Hematopoietic multipotent progenitor cell treated with erythropoietin and hydrocortisone succinate and interleukin-3 and kit ligand, for 17 days (in vitro differentiated cells): ENCODE data around the gene C17orf75.
"Not testable (repeated sequence)": the region's sequence is repeated elsewhere in the genome, so short reads cannot be mapped to it uniquely, and the experiment has no call there.

Experiments
- DNase-seq: peaks from one replicate; pipeline ENCODE4 v3.0.0-alpha.2; 2015; ENCODE audit warnings: low spot score

Gene C17orf75

DNA sequence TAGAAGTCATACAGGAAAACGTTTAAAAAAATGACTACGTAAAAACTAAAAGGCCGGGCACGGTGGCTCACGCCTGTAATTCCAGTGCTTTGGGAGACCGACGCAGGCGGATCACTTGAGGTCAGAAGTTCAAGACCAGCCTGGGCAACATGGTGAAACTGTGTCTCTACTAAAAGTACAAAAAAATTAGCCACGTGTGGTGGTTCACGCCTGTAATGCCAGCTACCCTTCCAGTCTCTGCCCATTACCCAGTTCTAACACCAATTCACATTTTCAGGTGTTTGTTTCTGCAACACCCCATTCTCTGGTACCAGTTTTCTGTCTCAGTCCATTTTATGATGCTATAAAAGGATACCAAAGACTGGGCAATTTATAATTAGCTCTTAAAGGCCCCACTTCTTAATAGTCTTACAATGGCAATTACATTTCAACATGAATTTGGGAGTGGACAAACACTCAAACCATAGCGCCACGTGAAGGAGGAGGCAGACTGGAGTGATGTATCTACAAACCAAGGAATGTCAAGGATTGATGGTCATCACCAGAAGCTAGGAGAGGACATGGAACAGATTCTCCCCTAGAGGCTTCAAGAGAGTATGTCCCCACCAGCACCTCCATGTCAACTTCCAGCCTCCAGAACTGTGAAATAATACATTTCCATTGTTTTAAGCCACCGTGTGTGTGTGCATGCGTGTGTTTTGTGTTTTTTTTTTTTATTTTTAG is 791 bp upstream of the C17orf75 start:
- no peak for DNase-seq

DNA sequence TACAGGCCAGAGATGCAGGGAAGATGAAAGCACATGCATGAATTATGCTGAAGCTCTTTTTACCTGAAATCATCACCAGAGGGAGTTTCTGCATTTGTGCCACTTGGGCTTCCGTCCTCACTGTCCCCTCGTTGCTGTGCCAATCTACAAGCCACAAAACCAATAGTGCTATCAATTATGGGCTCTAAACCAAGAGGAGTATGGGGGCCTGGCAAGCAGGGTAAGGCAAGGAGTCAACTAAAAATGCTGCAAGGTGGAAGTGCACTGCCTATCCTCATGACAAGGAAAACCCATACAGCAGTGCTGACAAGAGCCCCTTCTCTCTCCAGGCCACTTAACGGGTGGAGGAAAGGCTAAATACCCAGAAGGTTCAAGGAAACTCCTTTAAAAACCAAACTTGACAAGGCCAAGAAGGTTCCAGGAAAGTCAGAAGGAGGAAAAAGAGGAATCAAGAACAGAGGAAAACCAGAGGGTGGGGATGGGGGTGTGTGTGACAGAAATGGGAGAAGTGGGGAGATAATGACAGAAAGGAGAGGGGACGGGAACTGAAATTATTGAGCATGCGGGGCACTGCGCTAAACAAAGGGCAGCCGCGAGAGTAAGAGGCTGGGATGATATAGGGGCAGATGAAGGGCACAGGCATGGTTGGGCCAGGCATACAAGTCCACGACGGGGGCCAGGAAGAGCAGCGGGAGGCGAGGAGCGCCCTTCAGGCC is 674 bp downstream of the C17orf75 start:
- DNase-seq = peak; percentile 50

DNA sequence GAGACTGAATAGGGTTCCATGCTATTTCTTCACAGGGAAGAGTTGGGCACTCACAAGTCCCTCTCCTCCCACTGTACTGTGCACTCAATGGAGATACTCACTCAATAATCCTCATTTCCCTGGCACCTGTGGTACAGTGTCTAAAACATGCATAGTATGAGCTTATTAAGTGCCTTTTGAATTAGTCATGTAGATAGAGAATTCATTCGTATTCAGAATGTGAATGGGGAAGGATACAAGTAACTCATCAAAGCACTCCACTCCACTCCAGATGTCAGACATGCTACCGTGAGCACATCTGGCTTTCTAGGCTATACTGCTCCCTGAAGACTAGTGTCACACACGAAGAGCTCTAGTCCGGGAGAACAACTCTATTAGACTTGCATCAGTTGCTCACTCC is 6.3 kb downstream of the C17orf75 start:
- DNase-seq = no peak

DNA sequence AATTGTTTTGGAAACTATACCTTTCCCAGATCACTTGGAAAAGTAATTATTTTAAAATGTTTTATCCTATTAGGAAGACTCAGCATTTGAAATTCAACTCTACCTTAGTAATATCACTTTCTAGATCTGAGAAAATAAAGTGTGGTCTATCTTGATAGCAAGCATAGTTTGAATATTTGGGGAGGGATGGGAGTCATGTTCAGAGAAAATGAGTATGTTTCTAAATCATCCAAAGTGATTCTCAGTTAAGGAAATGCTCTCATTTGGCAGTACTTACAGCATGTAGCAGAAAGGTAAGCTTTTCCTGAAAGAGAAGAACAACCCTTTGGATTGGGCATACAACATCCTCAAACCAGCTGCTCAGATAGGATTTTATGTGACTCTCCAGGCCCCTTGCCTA is 6.9 kb downstream of the C17orf75 start:
- no peak for DNase-seq

DNA sequence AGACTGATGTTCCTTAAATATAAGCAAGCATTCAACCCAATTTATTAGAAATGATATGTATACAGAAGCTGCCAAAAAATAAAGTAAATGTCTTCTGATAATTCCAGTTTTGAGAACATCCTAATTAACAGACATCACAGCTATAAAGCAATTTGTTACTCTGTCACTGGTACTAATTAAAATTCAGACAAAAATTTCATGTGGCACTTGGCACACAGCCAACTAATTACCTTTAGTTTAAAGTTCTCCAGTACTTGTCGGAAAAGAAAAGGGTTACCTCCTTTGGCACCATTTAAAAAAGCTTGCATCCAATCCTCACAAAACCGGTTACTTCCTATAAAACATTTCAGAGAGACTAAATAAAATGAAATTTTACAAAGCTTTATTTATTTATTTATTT is 8.8 kb downstream of the C17orf75 start:
- DNase-seq = no peak

DNA sequence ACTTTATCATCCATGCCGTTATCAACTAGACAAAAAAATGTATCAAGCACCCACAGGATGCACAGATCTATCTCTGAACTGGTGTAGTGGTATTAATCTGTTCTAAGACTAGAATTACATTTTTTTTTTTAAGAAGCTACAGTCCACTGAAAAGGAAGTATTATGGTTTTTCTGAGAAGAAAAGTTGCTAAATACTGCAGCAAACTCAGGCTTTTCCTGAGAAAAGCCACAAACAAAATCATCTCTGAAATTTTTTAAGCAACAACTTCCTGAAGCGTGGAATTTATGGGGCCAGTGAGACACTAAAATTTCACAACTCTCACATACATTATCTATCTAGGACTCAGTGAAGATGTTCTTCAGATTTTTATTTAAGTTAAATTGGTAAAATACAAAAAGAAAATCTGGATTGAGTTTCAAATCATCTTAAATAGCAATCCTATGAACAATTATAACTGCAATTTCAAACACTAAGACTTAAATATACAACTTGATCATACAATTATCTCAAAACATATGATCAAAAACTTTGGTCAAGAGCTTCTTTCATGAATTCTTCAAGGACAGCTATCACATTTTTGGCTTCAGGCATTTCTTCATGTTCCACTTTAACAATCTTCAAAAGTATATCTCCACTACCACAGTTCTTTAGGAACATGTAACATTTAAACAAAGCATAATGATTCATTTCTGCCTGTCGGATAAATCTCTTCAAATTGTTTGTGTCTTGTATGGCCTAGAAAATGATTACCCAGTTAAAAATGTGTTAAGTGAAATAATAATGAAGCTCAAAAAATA is 10.5 kb downstream of the C17orf75 start:
- no peak for DNase-seq

DNA sequence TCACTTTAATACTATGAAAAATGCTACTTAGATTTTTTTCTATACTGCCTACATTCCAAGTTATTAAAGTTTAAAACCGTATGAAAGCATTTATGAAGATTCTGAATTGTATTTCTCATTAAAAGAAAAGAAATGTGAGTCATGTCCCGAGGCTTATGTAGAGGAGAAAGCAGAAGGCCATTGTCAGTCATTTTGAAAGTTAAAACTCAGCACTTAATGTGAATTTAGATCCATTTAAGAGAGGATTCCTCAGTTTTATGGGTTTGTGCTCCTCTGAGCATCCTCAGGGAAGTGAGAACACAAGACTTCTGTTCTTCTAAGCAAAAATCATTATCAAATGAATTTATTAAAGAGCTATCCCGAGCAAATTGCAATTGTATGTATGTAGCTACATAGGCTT is 11.8 kb downstream of the C17orf75 start:
- DNase-seq = no peak

DNA sequence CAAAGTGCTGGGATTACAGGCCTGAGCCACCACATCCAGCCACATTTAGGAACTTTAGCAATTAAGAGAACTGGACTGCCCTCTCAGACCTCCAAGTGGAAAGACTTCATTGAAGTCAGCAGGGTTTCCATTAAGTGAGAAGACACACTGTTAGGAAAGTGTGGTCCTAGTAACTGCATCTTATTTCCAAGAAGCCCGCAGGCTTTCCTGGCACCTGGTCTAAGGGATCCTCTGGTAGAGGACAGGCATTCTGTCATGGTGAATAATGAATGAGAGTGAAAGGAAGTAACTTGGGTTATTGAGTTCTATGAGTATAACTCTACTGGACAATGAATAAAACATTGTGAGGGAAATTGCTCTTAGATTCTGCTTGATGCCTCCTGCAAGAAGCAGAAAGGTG is 14.1 kb downstream of the C17orf75 start:
- no peak for DNase-seq

DNA sequence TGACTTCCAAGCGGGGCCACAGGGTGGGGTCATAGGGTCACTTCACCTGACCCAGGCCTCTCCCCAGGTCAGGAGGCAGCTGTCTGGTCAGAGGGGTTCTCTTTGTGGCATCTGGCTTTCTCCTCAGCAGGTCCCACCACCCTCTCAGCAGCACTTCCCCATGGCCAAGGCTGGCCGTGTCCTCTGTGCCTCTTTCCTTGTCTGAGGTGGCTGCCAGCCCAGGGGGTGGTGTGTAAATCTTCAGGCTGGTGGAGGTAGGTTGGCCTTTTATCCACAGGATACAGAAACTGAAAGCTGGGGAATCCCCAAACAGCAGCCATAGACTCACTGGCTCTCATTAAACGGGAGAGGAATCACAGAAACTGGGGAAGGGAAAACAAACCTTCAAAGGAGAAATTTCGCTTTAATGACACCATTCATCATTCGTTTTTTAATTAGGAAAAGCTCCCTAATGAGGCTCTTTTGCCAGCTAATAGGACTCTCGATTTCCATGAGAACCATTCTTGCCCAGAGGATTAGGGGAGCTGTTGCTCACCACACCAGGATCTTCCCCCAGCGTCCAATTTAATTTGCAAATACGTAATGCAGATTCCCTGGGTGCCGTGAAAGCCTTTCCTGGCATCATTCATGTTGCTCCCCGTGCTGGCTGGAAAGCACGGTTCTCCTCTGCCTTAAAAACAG is 18.0 kb downstream of the C17orf75 start:
- no peak for DNase-seq

DNA sequence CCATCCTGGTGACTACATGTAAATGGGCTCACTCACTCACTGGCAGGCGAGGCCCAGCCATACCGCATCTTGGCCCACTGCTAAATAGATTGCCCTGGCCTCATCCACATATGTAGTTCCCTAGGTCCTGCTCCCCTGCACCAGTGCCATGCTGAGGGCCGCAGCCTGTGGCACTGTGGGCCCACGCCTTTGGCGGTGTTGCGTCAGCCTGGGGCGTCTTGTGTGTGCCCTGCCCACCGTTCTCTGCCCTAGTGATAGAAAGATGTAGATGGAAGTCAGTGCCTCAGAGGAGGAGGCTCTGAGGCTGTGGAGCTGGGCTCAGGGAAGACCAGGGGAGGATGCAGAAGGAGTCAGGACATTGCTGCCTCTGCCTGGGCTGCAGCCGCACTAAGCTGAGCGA is 18.9 kb downstream of the C17orf75 start:
- no peak for DNase-seq

DNA sequence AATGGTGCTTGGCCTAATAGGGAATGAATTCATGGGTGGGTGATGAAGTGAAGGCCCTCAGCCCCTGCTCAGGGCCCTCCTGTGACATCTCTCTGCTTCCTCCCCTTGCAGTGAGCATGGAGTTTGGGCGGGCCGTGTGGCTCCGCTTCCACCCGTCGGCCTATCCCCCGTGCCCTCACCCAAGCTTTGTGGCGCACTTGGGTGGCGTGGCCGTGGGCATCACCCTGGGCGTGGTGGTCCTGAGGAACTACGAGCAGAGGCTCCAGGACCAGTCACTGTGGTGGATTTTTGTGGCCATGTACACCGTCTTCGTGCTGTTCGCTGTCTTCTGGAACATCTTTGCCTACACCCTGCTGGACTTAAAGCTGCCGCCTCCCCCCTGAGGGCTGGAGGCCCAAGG is 21.1 kb downstream of the C17orf75 start:
- DNase-seq = no peak

DNA sequence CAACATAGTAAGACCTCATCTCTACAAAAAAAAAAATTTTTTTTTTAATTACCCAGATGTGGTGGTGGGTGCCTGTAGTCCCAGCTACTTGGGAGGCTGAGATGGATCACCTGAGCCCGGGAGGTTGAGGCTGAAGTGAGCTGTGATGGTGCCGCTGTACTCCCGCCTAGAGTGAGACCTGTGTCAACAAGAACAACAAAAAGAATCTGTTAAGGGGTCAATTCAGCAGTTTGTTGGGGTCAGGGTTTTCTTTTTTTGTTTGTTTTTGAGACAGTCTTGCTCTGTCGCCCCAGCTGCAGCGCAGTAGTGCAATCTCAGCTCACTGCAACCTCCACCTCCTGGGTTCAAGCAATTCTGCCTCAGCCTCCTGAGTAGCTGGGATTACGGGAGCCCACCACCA is 21.9 kb downstream of the C17orf75 start:
- DNase-seq = not testable (repeated sequence)

DNA sequence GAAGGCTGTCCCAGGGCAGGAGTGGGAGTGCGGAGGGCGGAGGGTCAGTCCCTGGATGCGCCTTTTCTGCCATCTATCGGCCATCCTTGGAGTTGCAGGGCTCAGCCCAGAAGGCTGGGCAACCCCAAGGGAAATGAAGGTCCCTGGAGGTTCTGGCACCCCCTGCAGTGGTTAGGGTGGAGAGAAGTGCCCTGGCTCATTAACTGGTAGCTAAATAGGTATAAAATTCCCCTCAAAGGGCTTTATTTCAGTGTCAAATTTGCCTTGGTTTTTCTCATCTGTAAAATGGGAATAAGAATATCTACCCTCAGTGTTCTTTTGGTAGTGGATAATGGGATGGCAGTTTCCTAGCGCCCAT is 22.4 kb downstream of the C17orf75 start:
- DNase-seq = peak; percentile 87

DNA sequence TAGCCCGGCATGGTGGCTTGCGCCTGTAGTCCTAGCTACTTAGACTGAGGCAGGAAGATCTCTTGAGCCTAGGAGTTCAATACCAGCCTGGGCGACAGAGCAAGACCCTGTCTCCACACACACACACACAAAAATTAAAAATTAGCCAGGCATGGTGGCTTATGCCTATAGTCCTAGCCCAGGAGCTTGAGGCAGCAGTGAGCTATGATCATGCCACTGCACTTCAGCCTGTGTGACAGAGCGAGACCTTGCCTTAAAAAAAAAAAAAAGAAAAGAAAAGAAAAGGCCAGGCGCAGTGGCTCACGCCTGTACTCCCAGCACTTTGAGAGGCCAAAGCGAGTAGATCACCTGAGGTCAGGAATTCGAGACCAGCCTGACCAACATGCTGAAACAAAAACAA is 23.9 kb downstream of the C17orf75 start:
- no peak for DNase-seq

DNA sequence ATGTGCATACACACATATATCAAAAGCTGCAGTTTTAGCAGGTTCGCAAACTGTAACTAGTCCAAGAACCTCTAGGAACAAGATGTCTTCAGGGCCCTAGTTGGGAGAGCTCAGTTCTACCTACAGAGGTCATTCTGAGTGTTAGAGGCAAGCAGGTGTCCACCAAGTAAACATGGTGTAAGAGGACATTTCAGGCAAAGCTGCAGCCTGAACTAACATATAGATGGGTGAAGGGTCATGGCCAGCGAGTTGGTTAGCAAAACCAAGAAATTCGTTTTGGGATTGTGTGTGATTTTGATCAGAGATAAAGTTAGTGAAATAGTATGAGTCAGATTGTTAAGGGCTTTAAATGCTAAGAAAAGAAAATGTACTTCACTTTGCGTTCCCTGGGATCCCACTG is 24.6 kb downstream of the C17orf75 start:
- DNase-seq = no peak

DNA sequence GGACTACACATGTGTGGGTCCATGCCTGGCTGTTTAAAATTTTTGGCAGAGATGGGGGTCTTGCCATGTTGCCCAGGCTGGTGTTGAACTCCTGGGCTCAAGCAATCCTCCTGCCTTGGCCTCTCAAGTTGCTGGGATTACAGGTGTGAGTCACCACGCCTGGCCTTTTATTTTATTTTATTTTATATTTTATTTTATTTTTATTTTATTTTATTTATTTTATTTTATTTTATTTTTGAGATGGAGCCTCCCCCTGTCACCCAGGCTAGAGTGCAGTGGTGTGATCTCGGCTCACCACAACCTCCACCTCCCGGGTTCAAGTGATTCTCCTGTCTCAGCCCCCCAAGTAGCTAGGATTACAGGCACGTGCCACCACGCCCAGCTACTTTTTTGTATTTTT is 25.3 kb downstream of the C17orf75 start:
- DNase-seq = not testable (repeated sequence)

DNA sequence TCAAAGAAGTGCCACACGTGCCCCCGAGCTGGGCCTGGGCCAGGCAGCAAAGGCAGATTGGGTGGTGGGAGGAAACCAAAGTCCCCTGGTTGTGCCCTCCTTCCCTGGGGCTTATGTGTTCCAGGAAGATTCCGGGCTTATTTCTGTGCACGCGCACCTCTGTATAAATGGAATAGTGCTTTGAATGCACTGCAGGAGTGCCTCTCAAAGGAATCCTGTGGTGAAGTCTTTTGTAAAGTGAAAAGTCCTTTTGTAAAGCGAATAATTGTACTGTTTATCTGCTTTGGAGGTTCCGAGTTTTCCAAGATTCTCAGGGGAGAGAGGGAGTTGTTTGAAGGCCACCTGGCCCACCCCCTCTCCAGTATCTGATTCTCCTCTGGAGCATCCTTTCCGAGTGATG is 26.8 kb downstream of the C17orf75 start:
- no peak for DNase-seq

DNA sequence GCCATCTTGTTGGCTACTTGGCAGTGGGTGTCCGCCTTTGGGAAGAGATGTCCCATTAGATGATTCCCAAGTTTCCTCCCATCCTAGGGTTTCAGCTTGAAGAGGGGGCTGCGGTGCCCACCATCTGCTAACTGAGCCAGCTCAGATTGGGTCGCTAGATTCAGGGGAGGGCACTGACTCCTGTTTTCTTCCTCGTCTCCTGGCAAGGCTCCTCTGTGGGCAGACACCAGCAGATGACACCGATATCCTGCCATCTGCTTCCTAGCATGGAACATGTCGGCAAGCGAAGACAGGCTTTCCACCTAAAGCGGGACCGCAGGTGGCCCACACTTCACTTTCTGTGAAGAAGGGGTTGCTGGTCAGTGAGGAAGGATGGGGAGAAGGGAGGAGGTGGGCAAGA is 27.3 kb downstream of the C17orf75 start:
- DNase-seq = no peak

DNA sequence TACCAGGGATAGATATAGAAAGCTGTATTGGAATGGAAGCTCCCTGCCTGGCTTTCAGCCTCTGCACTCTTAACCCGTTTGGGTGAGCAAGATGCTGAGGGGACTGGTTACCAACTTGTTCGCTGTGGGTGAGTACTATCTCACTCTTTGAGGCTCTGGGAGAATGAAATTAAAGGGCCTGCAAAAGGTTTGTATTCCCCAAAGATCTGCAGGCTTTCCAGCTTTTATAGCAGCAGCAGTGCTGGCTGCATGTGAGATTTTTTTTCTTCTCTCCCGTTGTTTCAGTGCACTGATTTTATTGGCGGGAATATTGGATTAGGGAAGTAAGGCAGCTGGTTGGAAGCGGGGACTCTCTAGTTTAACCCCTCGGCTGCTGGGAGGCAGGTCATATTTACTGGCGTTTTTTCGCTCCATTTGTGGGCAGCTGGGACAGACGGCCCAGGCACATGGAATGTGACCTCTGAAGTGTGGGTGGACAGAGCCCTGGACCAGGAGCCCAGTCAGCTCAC is 30.9 kb downstream of the C17orf75 start:
- no peak for DNase-seq

DNA sequence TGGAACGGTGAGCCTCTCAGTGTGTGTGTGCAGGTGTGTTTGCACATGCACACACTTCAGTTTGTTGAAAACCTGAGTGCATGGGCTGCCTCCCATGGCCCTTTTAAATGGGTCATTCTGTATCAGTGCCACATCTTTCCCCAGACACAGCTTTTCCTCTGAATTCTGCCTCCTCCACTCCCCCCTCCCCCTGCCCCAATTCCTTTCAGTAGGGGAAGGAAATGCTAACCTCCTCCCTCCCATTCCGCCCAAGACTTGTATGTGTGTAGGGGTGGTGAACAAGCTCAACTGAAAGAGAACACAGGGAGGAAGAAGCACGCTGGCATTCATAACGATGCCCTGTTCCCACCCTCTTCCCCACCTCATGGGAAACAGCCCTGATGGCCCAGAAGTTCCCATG is 34.3 kb downstream of the C17orf75 start:
- DNase-seq = no peak

DNA sequence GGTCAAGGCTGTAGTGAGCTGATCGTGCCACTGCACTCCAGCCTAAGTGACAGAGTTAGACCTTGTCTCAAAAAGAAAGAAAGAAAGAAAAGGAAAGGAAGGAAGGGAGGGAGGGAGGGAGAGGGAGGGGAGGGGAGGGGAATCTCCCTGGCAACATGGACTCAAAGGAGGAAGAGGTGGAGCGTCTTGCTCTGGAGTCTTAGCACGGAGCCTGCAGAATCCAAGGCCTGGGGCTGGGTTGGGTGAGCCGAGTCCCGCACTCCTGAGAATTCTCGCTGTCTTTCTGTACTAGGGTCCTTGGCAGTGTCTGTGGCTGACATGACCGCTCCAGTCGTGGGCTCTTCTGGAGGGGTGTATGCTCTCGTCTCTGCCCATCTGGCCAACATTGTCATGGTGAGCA is 36.9 kb downstream of the C17orf75 start:
- no peak for DNase-seq

DNA sequence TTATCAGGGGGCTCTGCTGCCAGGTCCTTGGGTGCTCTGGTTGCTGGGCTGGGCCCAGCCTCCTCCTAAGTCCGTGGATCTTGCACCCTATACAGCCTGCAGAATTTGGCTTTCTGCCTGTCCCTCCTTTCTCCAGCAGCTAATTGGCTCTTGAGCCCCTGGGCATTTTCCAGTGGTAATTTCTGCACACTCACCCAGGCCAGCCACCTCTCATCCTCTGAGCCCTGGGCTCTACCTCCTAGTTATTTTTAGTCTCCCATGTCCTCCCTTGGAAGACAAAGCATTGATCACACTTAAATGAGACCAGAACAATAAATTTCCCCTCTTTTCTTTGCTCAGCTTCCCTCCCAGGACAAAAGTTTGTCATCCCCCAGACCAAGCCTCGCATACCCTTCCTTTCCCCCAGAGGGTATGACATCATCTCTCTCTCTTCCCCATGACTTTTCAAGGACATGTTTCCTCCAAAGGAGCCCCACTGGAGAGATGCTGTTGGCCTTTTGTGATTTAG is 38.1 kb downstream of the C17orf75 start:
- no peak for DNase-seq
